NCI-H2081 treated with DMSO at 0.1 percent for 48 hours (cell line): ENCODE measurements around the gene MMP21.

ENCODE experiments used
- DNase-seq: peaks from one replicate; lab custom pipeline; 2025; lab: John Stamatoyannopoulos, UW

The MMP21 gene

GRCh38 chr10:125765835-125766234 is 9.8 kb downstream of the MMP21 start:
- DNase-seq: no peak

GRCh38 chr10:125762692-125763648 is 12.7 kb downstream of the MMP21 start:
- DNase-seq: no peak

GRCh38 chr10:125761961-125762360 is 13.7 kb downstream of the MMP21 start:
- DNase-seq: no peak

- no peak for DNase-seq
These were observed 17.9 kb downstream of the MMP21 start for GRCh38 chr10:125757742-125758141.

- DNase-seq: no peak
These were observed 18.7 kb downstream of the MMP21 start for GRCh38 chr10:125756853-125757487.

- peak; percentile 47 for DNase-seq
These were observed 19.4 kb downstream of the MMP21 start for GRCh38 chr10:125756196-125756595.

- no peak for DNase-seq
These were observed 28.2 kb downstream of the MMP21 start for GRCh38 chr10:125747417-125747816.

GRCh38 chr10:125744909-125745308 is 30.7 kb downstream of the MMP21 start:
- no peak for DNase-seq

GRCh38 chr10:125742465-125742864 is 33.2 kb downstream of the MMP21 start:
- DNase-seq: no peak

- no peak for DNase-seq
These were observed 35.5 kb downstream of the MMP21 start for GRCh38 chr10:125739994-125740679.

- DNase-seq: no peak
These were observed 37.4 kb downstream of the MMP21 start for GRCh38 chr10:125738206-125738605.

GRCh38 chr10:125734823-125735222 is 40.8 kb downstream of the MMP21 start:
- DNase-seq: no peak

- DNase-seq: no peak
These were observed 41.5 kb downstream of the MMP21 start for GRCh38 chr10:125734148-125734547.

- no peak for DNase-seq
These were observed 48.2 kb downstream of the MMP21 start for GRCh38 chr10:125727436-125727835.

GRCh38 chr10:125726914-125727313 is 48.7 kb downstream of the MMP21 start:
- DNase-seq: no peak

- DNase-seq: no peak
These were observed 52.8 kb downstream of the MMP21 start for GRCh38 chr10:125722811-125723210.

GRCh38 chr10:125721035-125721434 is 54.6 kb downstream of the MMP21 start:
- DNase-seq: no peak

GRCh38 chr10:125720002-125720382 is 55.6 kb downstream of the MMP21 start:
- no peak for DNase-seq

- peak; percentile 91 for DNase-seq
These were observed 56.2 kb downstream of the MMP21 start, which contains the start of gene EDRF1 for GRCh38 chr10:125719173-125720001. Gene EDRF1, plus strand, starts transcription at chr10:125719709. Its CDS starts 99 bp downstream, at chr10:125719808.
